Measurements from ENCODE around the gene SGMS1. TPM values are rescaled to one million over a fixed set of nuclear protein-coding genes. Genes with fewer than 3 reads are reported as not detected.

SGMS1 gene
- polyA plus RNA-seq, 1 experiment, result 21.1 TPM

- no peak for DNase-seq (ENCODE audit: low read depth)
- H3K36me3 ChIP-seq (ENCODE audit: control insufficient read depth, insufficient read depth, low read length), result no peaks in the 10 kb centered on the region
- H3K27me3 ChIP-seq (ENCODE audit: control insufficient read depth, insufficient read depth, low read length), result no peaks in the 10 kb centered on the region
- no peak for TF ChIP-seq CTCF (IDR thresholded peaks at IDR 0.05; ENCODE audit: insufficient read depth, low read depth, low read length)
- CTCF ChIA-PET, result no interaction called here
- no peak overlapping the region for H3K4me3 ChIP-seq (ENCODE audit: low read depth, low read length)
- POLR2A ChIA-PET, result no interaction called here
Measured at GRCh38 chr10:50545846-50546245, 77.9 kb downstream of the SGMS1 start.

GRCh38 chr10:50544857-50545429 is 78.8 kb downstream of the SGMS1 start:
- TF ChIP-seq CTCF (IDR thresholded peaks at IDR 0.05; ENCODE audit: insufficient read depth, low read depth, low read length), result no peak
- Histone ChIP-seq H3K36me3 (ENCODE audit: control insufficient read depth, insufficient read depth, low read length) (no peaks in the 10 kb centered on the region), H3K27me3 (ENCODE audit: control insufficient read depth, insufficient read depth, low read length) (no peaks in the 10 kb centered on the region), H3K4me3 (ENCODE audit: low read depth, low read length) (no peak overlapping the region)
- CTCF ChIA-PET, result no interaction called here
- no peak for DNase-seq (ENCODE audit: low read depth)
- POLR2A ChIA-PET, result no interaction called here

GRCh38 chr10:50544095-50544856 is 79.5 kb downstream of the SGMS1 start:
- Histone ChIP-seq H3K4me3 (ENCODE audit: low read depth, low read length) (no peak overlapping the region), H3K36me3 (ENCODE audit: control insufficient read depth, insufficient read depth, low read length) (no peaks in the 10 kb centered on the region), H3K27me3 (ENCODE audit: control insufficient read depth, insufficient read depth, low read length) (no peaks in the 10 kb centered on the region)
- ChIA-PET POLR2A (no interaction called here), CTCF (interaction anchor here (0.5 kb wide), 1 partner anchor 80 kb away, joined by 3 read pairs; no protein-coding TSS in a partner anchor)
- no peak for TF ChIP-seq CTCF (IDR thresholded peaks at IDR 0.05; ENCODE audit: insufficient read depth, low read depth, low read length)
- no peak for DNase-seq (ENCODE audit: low read depth)

- ChIA-PET POLR2A (no interaction called here), CTCF (no interaction called here)
- Histone ChIP-seq H3K4me3 (ENCODE audit: low read depth, low read length) (no peak overlapping the region), H3K27me3 (ENCODE audit: control insufficient read depth, insufficient read depth, low read length) (no peaks in the 10 kb centered on the region), H3K36me3 (ENCODE audit: control insufficient read depth, insufficient read depth, low read length) (no peaks in the 10 kb centered on the region)
- no peak for TF ChIP-seq CTCF (IDR thresholded peaks at IDR 0.05; ENCODE audit: insufficient read depth, low read depth, low read length)
- no peak for DNase-seq (ENCODE audit: low read depth)
Measured at GRCh38 chr10:50542871-50543270, 80.9 kb downstream of the SGMS1 start.

GRCh38 chr10:50541921-50542320 is 81.8 kb downstream of the SGMS1 start:
- H3K27me3 ChIP-seq (ENCODE audit: control insufficient read depth, insufficient read depth, low read length), result no peaks in the 10 kb centered on the region
- DNase-seq (ENCODE audit: low read depth), result no peak
- ChIA-PET CTCF (no interaction called here), POLR2A (no interaction called here)
- H3K36me3 ChIP-seq (ENCODE audit: control insufficient read depth, insufficient read depth, low read length), result no peaks in the 10 kb centered on the region
- no peak for TF ChIP-seq CTCF (IDR thresholded peaks at IDR 0.05; ENCODE audit: insufficient read depth, low read depth, low read length)
- no peak overlapping the region for H3K4me3 ChIP-seq (ENCODE audit: low read depth, low read length)
